OCI-LY7 (cell line): ENCODE results near the gene SMARCC1. TPM values are rescaled to one million over a fixed set of nuclear protein-coding genes. Genes with fewer than 3 reads are reported as not detected.
A peak's percentile ranks its signal among the peaks of the same experiment; 100 is the strongest.

Source experiments
- BruUV-seq: library from RNA; stranded (reverse); fragments of 400-500 nt; replicated peaks from 2 replicates; lab custom pipeline; 2021; lab: Mats Ljungman, UMichigan
- CTCF ChIA-PET: fragments of 300-600 bp; sonication (Branson Sonifier 250); formaldehyde crosslinking; loops from one replicate; lab custom pipeline; 2022; ENCODE audit warnings: antibody characterized with exemption; ENCODE audit not compliant: unreplicated experiment; lab: Charles Lee
- POLR2A ChIA-PET: fragments of 300-600 bp; sonication (Branson Sonifier 250); formaldehyde crosslinking; loops from one replicate; lab custom pipeline; 2022; ENCODE audit warnings: antibody characterized with exemption; lab: Charles Lee
- DNase-seq: peaks from one replicate; pipeline ENCODE4 v3.0.0-alpha.2; 2015; ENCODE audit warnings: low spot score
- H2AFZ ChIP-seq: fragments of 200-600 bp; sonication (generic), shearing (Covaris generic); 2 replicates; pipeline ENCODE4 v1.6.1; 2014; ENCODE audit warnings: mild to moderate bottlenecking, antibody characterized with exemption, low read length, moderate library complexity
- H3K27ac ChIP-seq: fragments of 200-600 bp; sonication (generic); 2 replicates; pipeline ENCODE4 v1.5.1; 2014; ENCODE audit warnings: mixed run types, low read depth, mild to moderate bottlenecking, moderate library complexity, low read length, inconsistent platforms; ENCODE audit not compliant: poor library complexity, severe bottlenecking
- H3K36me3 ChIP-seq: fragments of 200-600 bp; sonication (generic); 2 replicates; pipeline ENCODE4 v1.6.1; 2014; ENCODE audit warnings: mild to moderate bottlenecking, antibody characterized with exemption, low read length, moderate library complexity, mixed read lengths; ENCODE audit not compliant: insufficient read depth
- H3K4me1 ChIP-seq: fragments of 200-600 bp; sonication (generic); 2 replicates; pipeline ENCODE4 v1.5.1; 2014; ENCODE audit warnings: mild to moderate bottlenecking, low read length; ENCODE audit not compliant: insufficient read depth, poor library complexity, severe bottlenecking
- H3K4me2 ChIP-seq: fragments of 200-600 bp; sonication (generic); 2 replicates; pipeline ENCODE4 v1.6.1; 2014; ENCODE audit warnings: mild to moderate bottlenecking, low read length
- H3K4me3 ChIP-seq: fragments of 200-600 bp; sonication (generic); 2 replicates; pipeline ENCODE4 v1.5.1; 2014; ENCODE audit warnings: mild to moderate bottlenecking, low read depth, low read length; ENCODE audit not compliant: poor library complexity, severe bottlenecking
- H3K79me2 ChIP-seq: fragments of 200-600 bp; sonication (generic); 2 replicates; pipeline ENCODE4 v1.6.1; 2016; ENCODE audit warnings: low read depth, mild to moderate bottlenecking, low read length, moderate library complexity, mixed read lengths; ENCODE audit not compliant: insufficient read depth
- H3K9me2 ChIP-seq: fragments of 200-600 bp; sonication (generic); 2 replicates; pipeline ENCODE4 v1.6.1; 2016; ENCODE audit warnings: mild to moderate bottlenecking, low read length, mixed read lengths; ENCODE audit not compliant: insufficient read depth
- H3K9me3 ChIP-seq: fragments of 200-600 bp; sonication (generic); 2 replicates; pipeline ENCODE4 v1.6.1; 2014; ENCODE audit warnings: mild to moderate bottlenecking, mixed run types, low read length, mixed read lengths
- H4K20me1 ChIP-seq: fragments of 200-600 bp; sonication (generic); 2 replicates; pipeline ENCODE4 v1.6.1; 2014; ENCODE audit warnings: mild to moderate bottlenecking, antibody characterized with exemption, low read length, moderate library complexity, mixed read lengths; ENCODE audit not compliant: insufficient read depth
- EZH2phosphoT487 ChIP-seq: fragments of 200-600 bp; sonication (generic); IDR thresholded peaks from 2 replicates; pipeline ENCODE4 v1.6.1; 2018; ENCODE audit warnings: low read depth, borderline replicate concordance, mild to moderate bottlenecking, mixed run types, antibody characterized with exemption, low read length, moderate library complexity, mixed read lengths
- intact Hi-C: fragments of 100-400 bp; cut with micrococcal nuclease; formaldehyde crosslinking; loops from one replicate; pipeline ENCODE4 v1.10.0; 2022; ENCODE audit not compliant: unreplicated experiment
- total RNA-seq, 2 experiments: library from RNA; depleted of rRNA in 1 of 2; stranded (reverse); fragments of >200 nt in 1 of 2; shearing (Covaris generic) in 1 of 2; gene quantifications; 2 replicates each; pipeline ENCODE4 v1.2.3, GENCODE V29; 2014 to 2022
- TF ChIP-seq, protein P1 (sequence below): fragments of 200-600 bp; sonication (generic); conservative IDR thresholded peaks from 2 replicates; pipeline ENCODE4 v1.5.1; 2014; ENCODE audit warnings: mild to moderate bottlenecking, antibody characterized with exemption, low read length, moderate library complexity, mixed read lengths

Gene SMARCC1
- total RNA-seq, 2 experiments from 2014 or later = 83.2 to 176 TPM

GRCh38 chr3:47692158-47692557 lies 89.5 kb downstream of the SMARCC1 start:
- no peak for TF ChIP-seq EZH2phosphoT487
- TF ChIP-seq, protein P1, sequence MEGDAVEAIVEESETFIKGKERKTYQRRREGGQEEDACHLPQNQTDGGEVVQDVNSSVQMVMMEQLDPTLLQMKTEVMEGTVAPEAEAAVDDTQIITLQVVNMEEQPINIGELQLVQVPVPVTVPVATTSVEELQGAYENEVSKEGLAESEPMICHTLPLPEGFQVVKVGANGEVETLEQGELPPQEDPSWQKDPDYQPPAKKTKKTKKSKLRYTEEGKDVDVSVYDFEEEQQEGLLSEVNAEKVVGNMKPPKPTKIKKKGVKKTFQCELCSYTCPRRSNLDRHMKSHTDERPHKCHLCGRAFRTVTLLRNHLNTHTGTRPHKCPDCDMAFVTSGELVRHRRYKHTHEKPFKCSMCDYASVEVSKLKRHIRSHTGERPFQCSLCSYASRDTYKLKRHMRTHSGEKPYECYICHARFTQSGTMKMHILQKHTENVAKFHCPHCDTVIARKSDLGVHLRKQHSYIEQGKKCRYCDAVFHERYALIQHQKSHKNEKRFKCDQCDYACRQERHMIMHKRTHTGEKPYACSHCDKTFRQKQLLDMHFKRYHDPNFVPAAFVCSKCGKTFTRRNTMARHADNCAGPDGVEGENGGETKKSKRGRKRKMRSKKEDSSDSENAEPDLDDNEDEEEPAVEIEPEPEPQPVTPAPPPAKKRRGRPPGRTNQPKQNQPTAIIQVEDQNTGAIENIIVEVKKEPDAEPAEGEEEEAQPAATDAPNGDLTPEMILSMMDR = no peak
- Histone ChIP-seq H3K4me3 (no peak overlapping the region), H3K27ac (no peak overlapping the region), H3K4me2 (no peak overlapping the region), H3K9me2 (no peaks in the 10 kb centered on the region), H4K20me1 (no peaks in the 10 kb centered on the region), H3K79me2 (no peaks in the 10 kb centered on the region), H3K9me3 (no peaks in the 10 kb centered on the region), H2AFZ (no peak overlapping the region), H3K4me1 (no peaks in the 10 kb centered on the region), H3K36me3 (peaks cover 90% of the 10 kb centered on the region)
- CTCF ChIA-PET = no interaction called here
- no peak for DNase-seq
- POLR2A ChIA-PET = no interaction called here
- no TSS peak for BruUV-seq
- intact Hi-C loops = no loop called here

GRCh38 chr3:47688488-47688887 lies 93.2 kb downstream of the SMARCC1 start:
- Histone ChIP-seq H3K9me2 (no peaks in the 10 kb centered on the region), H3K27ac (no peak overlapping the region), H2AFZ (no peak overlapping the region), H4K20me1 (no peaks in the 10 kb centered on the region), H3K4me1 (no peaks in the 10 kb centered on the region), H3K9me3 (no peaks in the 10 kb centered on the region), H3K36me3 (peaks cover 94% of the 10 kb centered on the region), H3K4me2 (no peak overlapping the region), H3K79me2 (no peaks in the 10 kb centered on the region), H3K4me3 (no peak overlapping the region)
- TF ChIP-seq EZH2phosphoT487 = no peak
- TF ChIP-seq, protein P1 = no peak
- ChIA-PET POLR2A (no interaction called here), CTCF (no interaction called here)
- BruUV-seq = TSS peak; percentile 5
- no peak for DNase-seq
- intact Hi-C loops = no loop called here

- no peak overlapping the region for H2AFZ ChIP-seq
- H3K9me2 ChIP-seq = no peaks in the 10 kb centered on the region
- no peak overlapping the region for H3K27ac ChIP-seq
- no peak for TF ChIP-seq EZH2phosphoT487
- TF ChIP-seq, protein P1 = no peak
- no peak for DNase-seq
- H3K4me2 ChIP-seq = no peak overlapping the region
- H3K9me3 ChIP-seq = no peaks in the 10 kb centered on the region
- H4K20me1 ChIP-seq = no peaks in the 10 kb centered on the region
- H3K79me2 ChIP-seq = no peaks in the 10 kb centered on the region
- no peaks in the 10 kb centered on the region for H3K4me1 ChIP-seq
- ChIA-PET CTCF (no interaction called here), POLR2A (interaction anchor here (0.7 kb wide), 2 partner anchors 26 to 60 kb away, joined by 3 read pairs; no protein-coding TSS in a partner anchor)
- H3K4me3 ChIP-seq = no peak overlapping the region
- no TSS peak for BruUV-seq
- H3K36me3 ChIP-seq = peaks cover 90% of the 10 kb centered on the region
- intact Hi-C loops = no loop called here
Measured at GRCh38 chr3:47685037-47685436, 96.7 kb downstream of the SMARCC1 start.
